HepG2 (cell line): ENCODE measurements around the gene TTBK2. TPM values are rescaled to one million over a fixed set of nuclear protein-coding genes. Genes with fewer than 3 reads are reported as not detected.

Source experiments
- ATAC-seq: fragments of 200-7000 bp; cut with Tn5 transposase; 3 replicates; pipeline ENCODE4 v1.9.1; 2020; ENCODE audit warnings: mild to moderate bottlenecking, moderate library complexity
- BruUV-seq: library from RNA; stranded (reverse); fragments of 400-500 nt; replicated peaks from 2 replicates; lab custom pipeline; 2021; lab: Mats Ljungman, UMichigan
- CTCF ChIA-PET: fragments of 300-600 bp; formaldehyde crosslinking; extraction: SDS; loops from one replicate; lab custom pipeline; 2021; ENCODE audit warnings: low total read pairs, inconsistent platforms, low intra/inter-chr PET ratio; lab: Yijun Ruan, JAX
- POLR2A ChIA-PET: fragments of 350-600 bp; sonication (Branson Sonifier 250); formaldehyde crosslinking; loops from one replicate; lab custom pipeline; 2020; ENCODE audit warnings: antibody characterized with exemption, inconsistent platforms; lab: Yijun Ruan, JAX
- DNase-seq: peaks from one replicate; pipeline ENCODE4 v3.0.0-alpha.2; 2015; ENCODE audit warnings: low spot score
- FAIRE-seq: peaks from 3 replicates; lab custom pipeline; 2011; peaks lifted over from hg19 to GRCh38; lab: Jason Lieb, UNC
- H2AFZ ChIP-seq: one replicate; pipeline ENCODE4 v1.6.1; 2011; ENCODE audit warnings: low read length, inconsistent platforms
- H3K27ac ChIP-seq: fragments of 300-600 bp; 3 replicates; pipeline ENCODE4 v1.8.0; 2011; ENCODE audit warnings: mixed run types, mild to moderate bottlenecking, mixed read lengths, low read length, inconsistent platforms; ENCODE audit not compliant: insufficient read depth; ENCODE audit errors: extremely low read length
- H3K27me3 ChIP-seq, 2 experiments: fragments of 200-600 bp in 1 of 2; 2 replicates in 1 of 2; 3 replicates in 1 of 2; pipeline versions ENCODE4 v1.6.0 to v1.8.0; 2011; ENCODE audit warnings: low read length in 2 of 2, mild to moderate bottlenecking in 2 of 2, moderate library complexity in 2 of 2, inconsistent platforms in 1 of 2; ENCODE audit not compliant: insufficient read depth in 2 of 2, control insufficient read depth in 1 of 2
- H3K36me3 ChIP-seq, 2 experiments: fragments of 200-600 bp in 1 of 2; replicated peaks in 1 of 2; 2 replicates in 1 of 2; 3 replicates in 1 of 2; pipeline versions ENCODE4 v1.5.1 to v1.8.0; 2011; ENCODE audit warnings: low read length in 2 of 2, inconsistent platforms in 1 of 2; ENCODE audit not compliant: insufficient read depth in 2 of 2, control insufficient read depth in 1 of 2
- H3K4me1 ChIP-seq: 2 replicates; pipeline ENCODE4 v1.5.1; 2012; ENCODE audit warnings: low read length, inconsistent platforms; ENCODE audit not compliant: insufficient read depth
- H3K4me2 ChIP-seq: 2 replicates; pipeline ENCODE4 v1.6.0; 2011; ENCODE audit warnings: low read depth, low read length, inconsistent platforms
- H3K4me3 ChIP-seq, 3 experiments: fragments of 200-600 bp in 1 of 3; sonication (generic), shearing (Covaris generic) in 1 of 3; replicated peaks in 1 of 3; 2 replicates each; pipeline ENCODE4 v1.5.1; 2011 to 2016; ENCODE audit warnings: low read length in 3 of 3, inconsistent platforms in 2 of 3, low read depth in 2 of 3, mild to moderate bottlenecking in 2 of 3, control low read depth in 1 of 3, mixed read lengths in 1 of 3; ENCODE audit not compliant: insufficient read depth in 1 of 3
- H3K79me2 ChIP-seq: one replicate; pipeline ENCODE4 v1.6.1; 2011; ENCODE audit warnings: low read length, inconsistent platforms; ENCODE audit not compliant: insufficient read depth
- H3K9ac ChIP-seq: 2 replicates; pipeline ENCODE4 v1.6.0; 2011; ENCODE audit warnings: mild to moderate bottlenecking, low read depth, low read length, inconsistent platforms; ENCODE audit not compliant: insufficient read depth
- H3K9me3 ChIP-seq: 2 replicates; pipeline ENCODE4 v1.5.1; 2012; ENCODE audit warnings: mild to moderate bottlenecking, low read length
- H4K20me1 ChIP-seq: 2 replicates; pipeline ENCODE4 v1.6.0; 2011; ENCODE audit warnings: inconsistent platforms, mild to moderate bottlenecking, low read length, moderate library complexity; ENCODE audit not compliant: insufficient read depth
- CBX2 ChIP-seq, 2 experiments: fragments of 200-600 bp in 1 of 2; sonication (generic); formaldehyde crosslinking in 1 of 2; IDR thresholded peaks; 2 replicates each; pipeline versions ENCODE4 v1.7.0 to v1.8.1; 2018 to 2022; ENCODE audit warnings: low read depth in 2 of 2, low read length in 1 of 2, mild to moderate bottlenecking in 1 of 2, missing genetic modification reagents in 1 of 2
- GTF2F1 ChIP-seq: fragments of 150-350 bp; IDR thresholded peaks from 2 replicates; pipeline ENCODE4 v1.6.1; 2014; ENCODE audit warnings: low read length
- HES4 ChIP-seq: sonication (generic); formaldehyde crosslinking; IDR thresholded peaks from 2 replicates; pipeline ENCODE4 v1.9.0; 2021; ENCODE audit warnings: mild to moderate bottlenecking, missing genetic modification reagents, borderline replicate concordance
- MEF2D ChIP-seq: sonication (generic); formaldehyde crosslinking; IDR thresholded peaks from 2 replicates; pipeline ENCODE4 v1.5.1; 2020; ENCODE audit warnings: mild to moderate bottlenecking, missing genetic modification reagents
- PREB ChIP-seq: sonication (generic); formaldehyde crosslinking; IDR thresholded peaks from 2 replicates; pipeline ENCODE4 v1.4.0; 2020; ENCODE audit warnings: missing genetic modification reagents
- ZFP1 ChIP-seq: IDR thresholded peaks from 2 replicates; pipeline ENCODE4 v1.6.1; 2016
- ZNF274 ChIP-seq: sonication (generic); formaldehyde crosslinking; IDR thresholded peaks from 2 replicates; pipeline ENCODE4 v1.5.1; 2020; ENCODE audit warnings: mild to moderate bottlenecking, missing genetic modification reagents
- ZNF484 ChIP-seq: sonication (generic); formaldehyde crosslinking; IDR thresholded peaks from 2 replicates; pipeline ENCODE4 v1.5.1; 2020; ENCODE audit warnings: mild to moderate bottlenecking, low read depth, missing genetic modification reagents, borderline replicate concordance
- ZNF703 ChIP-seq: sonication (generic); formaldehyde crosslinking; IDR thresholded peaks from 2 replicates; pipeline ENCODE4 v1.5.1; 2020; ENCODE audit warnings: missing genetic modification reagents, mild to moderate bottlenecking, moderate library complexity, borderline replicate concordance
- WGBS: methylation state at CpG from one replicate; pipeline ENCODE4 v1.1.6; 2017; ENCODE audit warnings: low lambda C conversion rate; 5-methylcytosine and 5-hydroxymethylcytosine counted together
- in situ Hi-C: cut with HindIII; loops from 2 replicates; pipeline ENCODE4 v1.10.0; 2017; ENCODE audit warnings: low pct_unique_long_range_greater_than_20kb; ENCODE audit not compliant: extremely low pct_ligation_motif_present
- intact Hi-C: fragments of 100-400 bp; cut with micrococcal nuclease; formaldehyde crosslinking; loops from one replicate; pipeline ENCODE4 v1.10.0; 2022; ENCODE audit not compliant: unreplicated experiment
- polyA plus RNA-seq, 8 experiments: library from polyadenylated mRNA; depleted of rRNA in 3 of 8; stranded (reverse) in 7 of 8; unstranded in 1 of 8; fragments of >200 nt; fragmentation: Illumina TruSeq in 4 of 8; extraction: Trizol in 4 of 8; gene quantifications; 2 replicates each; pipeline versions ENCODE4 v1.2.1 to v1.2.3, GENCODE V29; 2011 to 2016; ENCODE audit warnings: low read depth in 4 of 8, missing spikeins in 1 of 8, mixed read lengths in 1 of 8; ENCODE audit not compliant: insufficient read depth in 1 of 8
- total RNA-seq, 5 experiments: library from RNA; depleted of rRNA; stranded (reverse); fragments of >200 nt; fragmentation: Illumina TruSeq; extraction: Trizol; gene quantifications; 2 replicates each; pipeline ENCODE4 v1.2.3, GENCODE V29; 2016; ENCODE audit warnings: low read depth in 1 of 5
- TF ChIP-seq, protein P1 (sequence below): IDR thresholded peaks from 2 replicates; pipeline ENCODE4 v1.6.1; 2016; ENCODE audit warnings: low read depth, control low read depth
- TF ChIP-seq, protein P2 (sequence below), 2 experiments: sonication (generic) in 1 of 2; formaldehyde crosslinking in 1 of 2; IDR thresholded peaks; 2 replicates each; pipeline versions ENCODE4 v1.4.0 to v1.6.1; 2018 to 2020; ENCODE audit warnings: missing genetic modification reagents in 2 of 2, borderline replicate concordance in 1 of 2, low read depth in 1 of 2, mild to moderate bottlenecking in 1 of 2, missing biosample characterization in 1 of 2
- TF ChIP-seq, protein P3 (sequence below): sonication (generic); formaldehyde crosslinking; IDR thresholded peaks from 2 replicates; pipeline ENCODE4 v1.4.0; 2020; ENCODE audit warnings: missing genetic modification reagents

The TTBK2 gene
- total and polyA plus RNA-seq, 2 of the 13 experiments (the other 11 are each of a cell fraction or from before 2014, with no cell fraction given) = 5.1 to 7.4 TPM

GRCh38 chr15:42716125-42716524 is 204.5 kb downstream of the TTBK2 start:
- no TSS peak for BruUV-seq
- TF ChIP-seq HES4 (CRISPR knock-in tag) (no peak), GTF2F1 (no peak), ZNF484 (no peak), PREB (CRISPR knock-in tag) (no peak), ZNF703 (no peak), ZFP1 (CRISPR knock-in tag) (no peak), CBX2 (IDR thresholded peaks at IDR 0.05; ENCODE audit: low read depth, low read length) (no peak), CBX2 (CRISPR knock-in tag; IDR thresholded peaks at IDR 0.05; ENCODE audit: low read depth) (no peak), ZNF274 (CRISPR knock-in tag) (no peak), MEF2D (CRISPR knock-in tag) (no peak)
- TF ChIP-seq, protein P1, sequence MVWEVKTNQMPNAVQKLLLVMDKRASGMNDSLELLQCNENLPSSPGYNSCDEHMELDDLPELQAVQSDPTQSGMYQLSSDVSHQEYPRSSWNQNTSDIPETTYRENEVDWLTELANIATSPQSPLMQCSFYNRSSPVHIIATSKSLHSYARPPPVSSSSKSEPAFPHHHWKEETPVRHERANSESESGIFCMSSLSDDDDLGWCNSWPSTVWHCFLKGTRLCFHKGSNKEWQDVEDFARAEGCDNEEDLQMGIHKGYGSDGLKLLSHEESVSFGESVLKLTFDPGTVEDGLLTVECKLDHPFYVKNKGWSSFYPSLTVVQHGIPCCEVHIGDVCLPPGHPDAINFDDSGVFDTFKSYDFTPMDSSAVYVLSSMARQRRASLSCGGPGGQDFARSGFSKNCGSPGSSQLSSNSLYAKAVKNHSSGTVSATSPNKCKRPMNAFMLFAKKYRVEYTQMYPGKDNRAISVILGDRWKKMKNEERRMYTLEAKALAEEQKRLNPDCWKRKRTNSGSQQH (CRISPR knock-in tag) = no peak
- TF ChIP-seq, protein P2, sequence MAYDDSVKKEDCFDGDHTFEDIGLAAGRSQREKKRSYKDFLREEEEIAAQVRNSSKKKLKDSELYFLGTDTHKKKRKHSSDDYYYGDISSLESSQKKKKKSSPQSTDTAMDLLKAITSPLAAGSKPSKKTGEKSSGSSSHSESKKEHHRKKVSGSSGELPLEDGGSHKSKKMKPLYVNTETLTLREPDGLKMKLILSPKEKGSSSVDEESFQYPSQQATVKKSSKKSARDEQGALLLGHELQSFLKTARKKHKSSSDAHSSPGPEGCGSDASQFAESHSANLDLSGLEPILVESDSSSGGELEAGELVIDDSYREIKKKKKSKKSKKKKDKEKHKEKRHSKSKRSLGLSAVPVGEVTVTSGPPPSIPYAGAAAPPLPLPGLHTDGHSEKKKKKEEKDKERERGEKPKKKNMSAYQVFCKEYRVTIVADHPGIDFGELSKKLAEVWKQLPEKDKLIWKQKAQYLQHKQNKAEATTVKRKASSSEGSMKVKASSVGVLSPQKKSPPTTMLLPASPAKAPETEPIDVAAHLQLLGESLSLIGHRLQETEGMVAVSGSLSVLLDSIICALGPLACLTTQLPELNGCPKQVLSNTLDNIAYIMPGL (CRISPR knock-in tag; IDR thresholded peaks at IDR 0.05; ENCODE audit: borderline replicate concordance in 1 of 2, low read depth in 1 of 2) = no peak
- TF ChIP-seq, protein P3, sequence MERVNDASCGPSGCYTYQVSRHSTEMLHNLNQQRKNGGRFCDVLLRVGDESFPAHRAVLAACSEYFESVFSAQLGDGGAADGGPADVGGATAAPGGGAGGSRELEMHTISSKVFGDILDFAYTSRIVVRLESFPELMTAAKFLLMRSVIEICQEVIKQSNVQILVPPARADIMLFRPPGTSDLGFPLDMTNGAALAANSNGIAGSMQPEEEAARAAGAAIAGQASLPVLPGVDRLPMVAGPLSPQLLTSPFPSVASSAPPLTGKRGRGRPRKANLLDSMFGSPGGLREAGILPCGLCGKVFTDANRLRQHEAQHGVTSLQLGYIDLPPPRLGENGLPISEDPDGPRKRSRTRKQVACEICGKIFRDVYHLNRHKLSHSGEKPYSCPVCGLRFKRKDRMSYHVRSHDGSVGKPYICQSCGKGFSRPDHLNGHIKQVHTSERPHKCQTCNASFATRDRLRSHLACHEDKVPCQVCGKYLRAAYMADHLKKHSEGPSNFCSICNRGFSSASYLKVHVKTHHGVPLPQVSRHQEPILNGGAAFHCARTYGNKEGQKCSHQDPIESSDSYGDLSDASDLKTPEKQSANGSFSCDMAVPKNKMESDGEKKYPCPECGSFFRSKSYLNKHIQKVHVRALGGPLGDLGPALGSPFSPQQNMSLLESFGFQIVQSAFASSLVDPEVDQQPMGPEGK = no peak

More at GRCh38 chr15:42716125-42716524, 204.5 kb downstream of the TTBK2 start:
- CTCF ChIA-PET = no interaction called here
- Histone ChIP-seq H2AFZ (no peak overlapping the region), H3K4me2 (no peak overlapping the region), H3K36me3 (peaks cover 1 to 17% of the 10 kb centered on the region in 2 experiments; a peak in 3 of 5 replicates), H3K9ac (no peak overlapping the region), H3K4me3 (no peak overlapping the region), H3K9me3 (no peaks in the 10 kb centered on the region), H3K27me3 (no peaks in the 10 kb centered on the region), H3K79me2 (no peaks in the 10 kb centered on the region), H4K20me1 (no peaks in the 10 kb centered on the region), H3K4me1 (peaks cover 23% of the 10 kb centered on the region), H3K27ac (no peak overlapping the region)
- ATAC-seq (no peak), DNase-seq (no peak), FAIRE-seq (no peak)
- in situ Hi-C loops = loop anchor here (25.0 kb wide), 1 partner anchor 496 kb away; the partner anchor contains the start of gene EPB42
- WGBS = 94% methylated on average over 5 of the region's 5 CpGs
- POLR2A ChIA-PET = no interaction called here
- intact Hi-C loops = no loop called here
